GM21717 (cell line): ENCODE data around the gene HCN4.

Experiments used
- ATAC-seq: cut with Tn5 transposase; IDR thresholded peaks from one replicate; pipeline ENCODE4 v1.9.1; 2021; ENCODE audit warnings: mild to moderate bottlenecking, moderate library complexity; ENCODE audit not compliant: unreplicated experiment

The HCN4 gene

GRCh38 chr15:73346735-73347312, 21.9 kb downstream of the HCN4 start:
- ATAC-seq, result no peak

GRCh38 chr15:73345658-73346057, 23.1 kb downstream of the HCN4 start:
- ATAC-seq, result no peak

DNA sequence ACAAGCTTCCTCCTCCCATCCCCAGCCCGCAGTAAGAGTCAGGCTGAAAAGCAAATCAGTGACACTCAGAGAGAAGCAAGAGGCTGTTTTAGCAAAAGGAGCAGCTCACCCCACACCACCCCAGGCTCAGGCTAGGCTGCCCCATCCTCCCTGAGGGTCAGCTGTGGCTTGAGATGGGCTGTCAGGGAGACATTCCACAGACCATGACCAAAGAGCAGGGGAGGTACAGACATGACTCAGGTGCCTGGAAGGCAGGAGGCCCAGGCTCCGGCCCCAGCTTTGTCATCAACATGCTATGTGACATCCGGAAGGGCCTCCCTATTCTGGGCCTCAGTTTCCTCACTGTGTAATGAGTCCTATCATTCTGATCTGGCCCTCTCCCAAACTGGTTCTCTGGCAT, 24.7 kb downstream of the HCN4 start:
- no peak for ATAC-seq

DNA sequence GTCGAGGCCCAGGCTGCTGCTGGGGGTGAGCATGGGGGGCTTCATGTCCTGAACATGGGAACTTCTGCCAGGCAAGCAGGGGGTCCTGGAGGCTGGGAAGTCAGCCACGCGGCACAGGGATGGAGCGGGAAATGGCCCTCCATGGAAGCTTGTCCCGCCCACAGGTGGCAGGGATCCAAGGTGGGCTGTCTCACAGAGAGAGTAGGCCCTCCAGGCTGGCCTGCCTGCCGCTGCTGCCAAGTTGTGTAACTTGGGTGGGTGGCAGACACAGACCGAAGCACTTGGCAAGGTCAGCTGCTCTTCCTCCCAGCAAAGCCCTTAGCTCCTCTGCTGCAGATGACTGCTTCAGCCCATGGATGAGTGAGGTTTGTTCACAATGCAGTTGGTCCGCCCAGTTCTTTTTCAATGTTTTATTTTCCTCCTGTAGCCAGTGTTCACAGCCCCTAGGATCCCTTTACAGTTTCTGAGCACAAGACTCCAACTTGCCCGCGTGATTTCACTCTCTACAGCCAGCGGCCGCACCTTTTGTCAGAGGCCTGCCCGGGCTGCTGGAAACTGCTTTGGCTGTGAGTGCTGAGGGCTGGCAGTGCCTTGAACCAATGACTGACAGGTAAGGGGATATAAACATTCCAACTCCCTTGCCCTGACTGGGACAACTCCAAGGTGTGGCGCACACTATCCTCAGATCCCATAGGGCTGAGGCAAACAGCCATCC, 26.7 kb downstream of the HCN4 start:
- ATAC-seq, result no peak

- no peak for ATAC-seq
These were observed 28.1 kb downstream of the HCN4 start for GRCh38 chr15:73340502-73341192.

DNA sequence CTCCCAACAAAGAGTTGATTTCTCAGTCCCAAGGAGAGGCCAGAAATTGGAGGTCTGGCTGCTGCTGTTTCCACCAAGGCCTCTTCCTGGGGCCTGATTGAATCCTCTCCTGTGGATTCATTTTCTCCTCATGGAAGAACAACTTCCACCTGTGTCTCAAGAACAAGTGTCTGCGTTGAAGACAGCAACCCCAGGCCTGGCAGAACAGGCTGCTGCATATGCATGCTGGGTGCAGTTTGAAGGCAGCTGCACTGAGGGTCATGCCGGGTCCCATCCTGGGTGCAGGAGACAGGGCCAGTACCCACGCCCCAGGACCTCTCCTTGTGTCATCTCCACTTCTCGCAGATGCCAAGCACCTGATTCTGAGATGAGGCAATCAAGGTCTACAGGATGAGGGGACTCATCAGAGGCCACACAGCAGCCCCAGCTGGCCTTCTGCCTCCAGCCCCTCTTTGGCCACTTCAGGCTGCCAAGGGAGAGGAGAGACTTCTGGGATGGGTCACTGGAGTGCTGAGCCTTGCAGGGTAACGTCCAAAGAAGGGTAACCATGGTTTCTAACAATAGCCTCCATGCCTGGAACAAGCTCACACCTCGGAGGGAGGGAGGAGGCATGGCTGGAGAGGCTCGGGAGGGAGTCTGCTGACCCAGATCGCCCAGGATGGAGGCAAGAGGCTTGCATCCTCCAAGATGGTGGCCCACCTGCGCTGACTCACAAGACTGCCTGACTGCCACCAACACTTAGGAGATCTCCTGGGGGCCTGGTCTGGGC, 30.0 kb downstream of the HCN4 start:
- no peak for ATAC-seq

DNA sequence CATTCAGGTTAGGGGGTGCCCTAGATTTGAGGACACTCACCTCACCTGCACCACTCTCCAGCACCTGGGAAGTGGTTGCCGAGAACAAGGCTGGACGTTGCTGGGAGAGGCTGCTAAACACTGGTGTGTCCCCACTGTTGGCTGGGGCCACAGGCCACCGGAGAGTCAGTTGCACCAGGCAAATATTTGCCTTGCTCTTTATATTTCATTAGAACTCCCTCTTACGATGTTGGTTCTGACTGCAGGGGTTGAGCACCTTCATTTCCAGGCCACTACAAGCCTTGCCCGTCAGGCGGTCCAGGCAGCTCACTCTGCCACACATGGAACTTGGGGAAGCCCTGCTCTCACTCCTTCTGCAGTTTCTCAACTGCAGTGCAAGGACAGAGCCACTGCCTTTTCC, 30.7 kb downstream of the HCN4 start:
- ATAC-seq, result no peak

DNA sequence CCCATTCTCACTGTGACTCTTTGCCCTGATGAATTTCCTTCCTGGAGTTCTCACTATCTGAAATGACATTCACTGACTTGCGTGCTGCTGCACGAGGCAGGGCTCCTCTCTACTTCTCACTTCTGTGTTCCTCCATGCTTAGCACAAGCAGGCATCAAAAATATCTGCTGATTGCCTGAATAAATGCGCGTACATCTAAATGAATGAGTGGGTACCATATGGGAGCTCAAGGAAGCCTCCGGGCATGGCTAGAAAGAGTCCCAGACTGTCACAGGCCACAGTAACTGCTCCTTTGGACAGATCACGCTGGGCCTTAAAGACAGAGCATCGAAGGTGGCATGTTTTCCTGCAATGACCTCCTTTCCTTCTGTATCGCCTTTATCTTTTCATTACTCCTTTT, 31.6 kb downstream of the HCN4 start:
- ATAC-seq, result no peak

GRCh38 chr15:73336756-73337155, 32.0 kb downstream of the HCN4 start:
- ATAC-seq, result no peak

GRCh38 chr15:73335471-73335870, 33.3 kb downstream of the HCN4 start:
- no peak for ATAC-seq

GRCh38 chr15:73335026-73335425, 33.7 kb downstream of the HCN4 start:
- ATAC-seq, result no peak

DNA sequence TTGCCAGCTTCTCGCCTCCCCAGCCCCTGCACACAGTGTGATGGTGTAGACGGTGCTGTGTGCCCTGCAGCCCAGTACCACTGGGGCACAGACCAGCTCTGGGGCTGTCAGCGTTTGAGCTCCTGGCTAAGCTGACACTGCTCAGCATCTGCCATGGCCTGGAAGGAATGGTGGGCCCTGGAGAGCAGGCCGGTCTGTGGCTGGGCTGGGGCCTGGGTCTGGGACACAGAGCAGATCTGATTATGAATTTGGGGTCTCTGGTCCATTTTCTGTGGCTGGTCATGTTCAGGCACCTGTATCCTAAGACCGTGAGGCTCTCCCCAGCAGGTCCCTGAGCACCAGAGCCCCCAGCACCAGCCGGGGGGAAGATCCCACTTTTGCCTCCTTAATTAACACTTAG, 34.7 kb downstream of the HCN4 start:
- ATAC-seq, result no peak

DNA sequence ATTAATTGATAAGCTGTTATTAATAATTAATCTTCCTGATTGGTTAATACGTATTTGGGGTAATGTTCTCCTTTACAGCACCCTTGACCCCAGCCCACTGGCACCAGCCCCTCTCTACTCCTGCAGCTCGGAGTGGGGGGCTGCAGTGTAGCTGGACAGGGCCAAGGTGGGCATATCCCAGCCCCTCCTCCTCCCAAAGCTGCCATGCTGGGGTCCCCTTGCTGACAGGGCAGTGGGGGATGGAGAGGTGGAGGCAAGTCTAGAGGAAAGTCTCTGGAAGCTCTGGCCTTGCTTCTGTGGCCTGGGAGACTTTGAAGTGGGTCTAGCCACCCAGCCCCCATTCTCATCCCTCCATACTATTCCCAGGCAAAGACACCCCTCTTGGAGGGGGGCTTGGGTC, 35.8 kb downstream of the HCN4 start:
- ATAC-seq, result no peak

- no peak for ATAC-seq
These were observed 36.5 kb downstream of the HCN4 start for GRCh38 chr15:73331991-73332925.

- ATAC-seq, result no peak
These were observed 37.3 kb downstream of the HCN4 start for GRCh38 chr15:73331501-73331900.

DNA sequence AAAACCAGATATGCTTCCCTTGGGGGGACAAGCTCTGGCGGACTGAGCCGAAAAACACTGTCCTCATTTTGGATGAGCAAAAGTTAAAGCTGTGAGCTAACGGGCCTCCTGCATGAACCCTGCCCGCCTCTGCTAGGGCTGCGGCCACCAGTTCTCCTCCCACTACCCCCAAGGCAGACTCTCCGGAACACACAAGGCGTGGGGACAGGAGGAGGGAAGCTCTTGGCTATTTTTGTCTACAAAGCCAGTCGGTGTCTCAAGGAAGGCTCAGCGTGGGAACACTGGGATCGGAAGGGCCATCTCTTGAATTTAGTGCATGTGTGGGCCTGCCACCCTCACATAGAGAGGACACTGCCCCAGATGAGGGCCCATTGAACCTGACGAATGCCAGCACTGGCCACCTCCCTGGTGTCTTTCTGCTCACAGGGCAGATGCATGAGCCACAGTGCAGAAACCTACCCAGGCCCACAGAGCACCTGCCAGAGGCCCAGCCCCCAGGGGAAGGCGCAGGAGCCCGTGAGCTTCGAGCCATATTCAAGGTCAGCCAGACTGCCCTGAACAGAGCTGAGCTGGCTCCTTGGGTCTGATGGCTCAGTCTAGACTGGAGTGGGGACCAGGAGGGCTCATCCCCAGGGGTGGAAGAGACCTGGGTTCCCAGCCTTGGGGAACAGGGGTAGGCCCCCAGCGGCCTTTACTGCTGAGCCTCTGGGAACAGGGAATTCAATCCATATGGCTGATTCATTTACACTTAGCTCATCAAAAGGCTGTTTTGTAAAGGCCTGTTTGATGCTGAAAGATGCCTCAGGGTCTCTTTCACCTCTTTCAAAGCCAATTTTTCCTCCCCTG, 38.3 kb downstream of the HCN4 start:
- no peak for ATAC-seq

DNA sequence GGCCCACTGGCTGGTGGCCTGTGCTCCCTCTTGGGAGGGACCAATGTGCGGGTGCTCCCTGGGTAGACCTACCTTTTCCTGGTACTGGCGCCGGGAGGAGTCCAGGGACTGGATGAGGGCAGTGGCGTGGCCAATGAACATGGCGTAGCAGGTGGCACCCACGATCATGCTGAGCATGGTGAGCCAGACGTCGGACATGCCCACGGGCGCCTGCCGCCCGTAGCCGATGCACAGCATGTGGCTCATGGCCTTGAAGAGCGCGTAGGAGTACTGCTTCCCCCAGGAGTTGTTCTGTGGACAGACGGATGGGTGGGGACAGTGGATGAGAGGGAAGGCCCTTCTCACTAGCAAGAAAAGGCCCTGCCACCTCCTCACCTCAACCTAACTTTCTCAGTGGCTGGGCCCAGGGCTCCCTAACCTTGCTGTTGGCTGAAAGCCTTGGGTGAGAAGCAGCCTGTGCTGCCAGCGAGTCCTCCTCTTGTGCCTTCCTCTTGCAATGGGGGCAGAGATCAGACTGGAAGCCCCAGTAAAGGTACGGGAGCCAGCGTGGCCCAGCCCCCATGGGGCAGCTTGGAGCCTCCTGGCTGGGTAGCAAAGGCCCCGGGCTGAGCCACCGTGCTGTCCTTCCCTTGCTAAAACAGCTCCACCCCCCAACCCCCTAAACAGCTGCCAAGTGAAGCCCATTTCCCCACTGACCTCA, 39.1 kb downstream of the HCN4 start:
- no peak for ATAC-seq

GRCh38 chr15:73328981-73329380, 39.8 kb downstream of the HCN4 start:
- ATAC-seq, result no peak
